K562 (cell line): Measurements from ENCODE around the gene THOC5. TPM values are rescaled to one million over a fixed set of nuclear protein-coding genes. Genes with fewer than 3 reads are reported as not detected.

Experiments used
- ATAC-seq: fragments of 200-7000 bp; cut with Tn5 transposase; 3 replicates; pipeline ENCODE4 v1.9.1; 2020; ENCODE audit warnings: moderate library complexity
- BruUV-seq: library from RNA; stranded (reverse); fragments of 400-500 nt; replicated peaks from 2 replicates; lab custom pipeline; 2021; lab: Mats Ljungman, UMichigan
- CTCF ChIA-PET: fragments of 300-600 bp; formaldehyde crosslinking; extraction: SDS; loops from one replicate; lab custom pipeline; 2021; ENCODE audit warnings: low intra/inter-chr PET ratio; lab: Yijun Ruan, JAX
- POLR2A ChIA-PET: fragments of 300-600, 350-650 bp; sonication (Branson Sonifier 250); formaldehyde crosslinking; extraction: SDS; loops from one replicate; lab custom pipeline; 2021; ENCODE audit warnings: antibody characterized with exemption, inconsistent platforms; lab: Yijun Ruan, JAX
- DNase-seq, 4 experiments: peaks; one replicate each; pipeline versions ENCODE4 v3.0.0 to v3.0.0-alpha.2; 2011 to 2018; ENCODE audit warnings: low spot score in 3 of 4, mixed read lengths in 3 of 4; ENCODE audit errors: extremely low read depth in 1 of 4
- FAIRE-seq: peaks from 2 replicates; lab custom pipeline; 2011; peaks lifted over from hg19 to GRCh38; lab: Jason Lieb, UNC
- H2AFZ ChIP-seq: 2 replicates; pipeline ENCODE4 v1.6.0; 2011; ENCODE audit warnings: low read depth, low read length, control low read depth, inconsistent platforms
- H3K27ac ChIP-seq: fragments of 200-600 bp; 3 replicates; pipeline ENCODE4 v1.8.0; 2011; ENCODE audit warnings: low read depth, mild to moderate bottlenecking, control low read depth, inconsistent platforms, low read length, moderate library complexity, mixed read lengths; ENCODE audit errors: extremely low read depth
- H3K27me3 ChIP-seq, 2 experiments: fragments of 300-600 bp in 1 of 2; 2 replicates in 1 of 2; 3 replicates in 1 of 2; pipeline versions ENCODE4 v1.6.0 to v1.8.0; 2011; ENCODE audit warnings: inconsistent platforms in 2 of 2, low read length in 2 of 2, mild to moderate bottlenecking in 1 of 2, mixed read lengths in 1 of 2, moderate library complexity in 1 of 2; ENCODE audit not compliant: control insufficient read depth in 2 of 2, insufficient read depth in 2 of 2
- H3K36me3 ChIP-seq: fragments of 300-600 bp; 3 replicates; pipeline ENCODE4 v1.8.0; 2011; ENCODE audit warnings: mild to moderate bottlenecking, low read length, inconsistent platforms; ENCODE audit not compliant: control insufficient read depth, insufficient read depth
- H3K4me1 ChIP-seq, 2 experiments: fragments of 200-600 bp in 1 of 2; replicated peaks in 1 of 2; 2 replicates in 1 of 2; 3 replicates in 1 of 2; pipeline versions ENCODE4 v1.5.1 to v1.8.0; 2011; ENCODE audit warnings: inconsistent platforms in 2 of 2, low read length in 2 of 2, mild to moderate bottlenecking in 1 of 2, mixed read lengths in 1 of 2, moderate library complexity in 1 of 2; ENCODE audit not compliant: control insufficient read depth in 2 of 2, insufficient read depth in 2 of 2
- H3K4me2 ChIP-seq: 2 replicates; pipeline ENCODE4 v1.6.1; 2011; ENCODE audit warnings: low read length, control low read depth, inconsistent platforms, mixed read lengths; ENCODE audit not compliant: insufficient read depth
- H3K4me3 ChIP-seq: fragments of 200-600 bp; sonication (generic), shearing (Covaris generic); 2 replicates; pipeline ENCODE4 v1.5.1; 2016; ENCODE audit warnings: control low read depth, inconsistent platforms
- H3K79me2 ChIP-seq: fragments of 200-600 bp; 3 replicates; pipeline ENCODE4 v1.8.0; 2011; ENCODE audit warnings: low read length, inconsistent platforms; ENCODE audit not compliant: control insufficient read depth, insufficient read depth
- H3K9ac ChIP-seq, 2 experiments: 2 replicates each; pipeline versions ENCODE4 v1.6.0 to v1.6.1; 2011; ENCODE audit warnings: low read depth in 2 of 2, low read length in 2 of 2, control low read depth in 1 of 2, inconsistent platforms in 1 of 2, mild to moderate bottlenecking in 1 of 2, mixed read lengths in 1 of 2; ENCODE audit not compliant: insufficient read depth in 1 of 2
- H3K9me1 ChIP-seq: one replicate; pipeline ENCODE4 v1.6.0; 2011; ENCODE audit warnings: inconsistent platforms, mild to moderate bottlenecking, low read length, moderate library complexity; ENCODE audit not compliant: control insufficient read depth, insufficient read depth
- H3K9me3 ChIP-seq: replicated peaks from 2 replicates; pipeline ENCODE4 v1.5.1; 2011; ENCODE audit warnings: low read depth, low read length, inconsistent platforms; ENCODE audit not compliant: control insufficient read depth, insufficient read depth
- H4K20me1 ChIP-seq: replicated peaks from 2 replicates; pipeline ENCODE4 v1.6.1; 2011; ENCODE audit warnings: low read length, inconsistent platforms, mixed read lengths; ENCODE audit not compliant: control insufficient read depth, insufficient read depth
- BRD4 ChIP-seq: fragments of 200-600 bp; sonication (generic); IDR thresholded peaks from 2 replicates; pipeline ENCODE4 v1.6.1; 2017; ENCODE audit warnings: inconsistent platforms
- JUNB ChIP-seq: fragments of 450-650 bp; formaldehyde crosslinking; conservative IDR thresholded peaks from 2 replicates; pipeline ENCODE4 v1.4.0; 2020; ENCODE audit warnings: mild to moderate bottlenecking
- PCBP1 ChIP-seq: fragments of 200-400 bp; formaldehyde crosslinking; IDR thresholded peaks from 2 replicates; pipeline ENCODE4 v1.6.1; 2018; ENCODE audit warnings: mild to moderate bottlenecking, low read depth, low read length; ENCODE audit not compliant: poor library complexity, severe bottlenecking
- RBM25 ChIP-seq: fragments of 200-400 bp; formaldehyde crosslinking; IDR thresholded peaks from 2 replicates; pipeline ENCODE4 v1.6.1; 2018; ENCODE audit warnings: low read length, low read depth, moderate library complexity; ENCODE audit not compliant: severe bottlenecking
- ZNF217 ChIP-seq: sonication (generic); formaldehyde crosslinking; IDR thresholded peaks from 2 replicates; pipeline ENCODE4 v1.8.0; 2022; ENCODE audit warnings: mild to moderate bottlenecking, missing genetic modification reagents
- ZNF311 ChIP-seq: fragments of 250-450 bp; sonication (Bioruptor Pico); IDR thresholded peaks from 2 replicates; pipeline ENCODE4 v1.4.0; 2020; ENCODE audit warnings: mild to moderate bottlenecking, moderate library complexity
- WGBS: fragments of 100-300 bp; shearing (Covaris generic); methylation state at CpG from one replicate; pipeline ENCODE4 v1.1.6; 2016; ENCODE audit warnings: low coverage, mixed read lengths; ENCODE audit not compliant: insufficient coverage; ENCODE audit errors: missing lambda C conversion rate; 5-methylcytosine and 5-hydroxymethylcytosine counted together
- in situ Hi-C: fragments of 300-500 bp; cut with MboI; formaldehyde crosslinking; loops from 4 replicates; pipeline ENCODE4 v1.15.0; 2018; ENCODE audit warnings: inconsistent platforms, mixed read lengths
- intact Hi-C: fragments of 100-400 bp; cut with micrococcal nuclease; formaldehyde crosslinking; loops from 2 replicates; pipeline ENCODE4 v1.14.2; 2022
- polyA plus RNA-seq, 8 experiments: library from polyadenylated mRNA; depleted of rRNA in 4 of 8; stranded (reverse) in 5 of 8; unstranded in 3 of 8; fragments of >200 nt; fragmentation: Nextera tagmentation in 2 of 8; fragmentation: Illumina TruSeq in 1 of 8; extraction: Ambion mirVana in 2 of 8; extraction: Trizol in 1 of 8; gene quantifications; 2 replicates each; pipeline versions ENCODE4 v1.2.1 to v1.2.3, GENCODE V29; 2011 to 2014; ENCODE audit warnings: inconsistent platforms in 1 of 8, missing spikeins in 1 of 8
- total RNA-seq, 7 experiments: library from RNA; depleted of rRNA in 6 of 7; stranded (reverse); fragments of >200 nt in 6 of 7; fragmentation: Illumina TruSeq in 2 of 7; extraction: Trizol in 2 of 7; gene quantifications; 2 replicates each; pipeline versions ENCODE4 v1.2.1 to v1.2.3, GENCODE V29; 2011 to 2021; ENCODE audit warnings: low replicate concordance in 1 of 7

The THOC5 gene
- total and polyA plus RNA-seq, 9 of the 15 experiments (the other 6 are each of a cell fraction or from before 2014, with no cell fraction given) = 45.3 to 96.5 (median 51.4) TPM

GRCh38 chr22:29580200-29580810 is 26.7 kb upstream of the THOC5 start (continued):
- no peak for TF ChIP-seq PCBP1

GRCh38 chr22:29578462-29579200 is 25.1 kb upstream of the THOC5 start:
- in situ Hi-C loops (no loop called here), intact Hi-C loops (no loop called here)
- ChIA-PET CTCF (no interaction called here), POLR2A (interaction anchor here (0.8 kb wide), 1 partner anchor 14 kb away, joined by 3 read pairs; no protein-coding TSS in a partner anchor)
- H3K9ac ChIP-seq = no peak overlapping the region
- H3K4me1 ChIP-seq = peaks cover 6 to 15% of the 10 kb centered on the region in 2 experiments; a peak in 3 of 5 replicates
- no peak overlapping the region for H3K4me2 ChIP-seq
- peaks cover 14% of the 10 kb centered on the region for H3K79me2 ChIP-seq
- H3K4me3 ChIP-seq = no peak overlapping the region
- H2AFZ ChIP-seq = no peak overlapping the region
- FAIRE-seq = no peak
- no peaks in the 10 kb centered on the region for H4K20me1 ChIP-seq
- no peaks in the 10 kb centered on the region for H3K9me3 ChIP-seq
- no peak for DNase-seq
- no TSS peak for BruUV-seq
- no peak for ATAC-seq
- TF ChIP-seq RBM25 = peak; percentile 9
- TF ChIP-seq ZNF311 (CRISPR knock-in tag) = no peak
- TF ChIP-seq ZNF217 = no peak
- no peak for TF ChIP-seq BRD4
- TF ChIP-seq JUNB (CRISPR knock-in tag) = no peak
- H3K27me3 ChIP-seq = no peaks in the 10 kb centered on the region
- H3K27ac ChIP-seq = no peak overlapping the region
- H3K9me1 ChIP-seq = no peaks in the 10 kb centered on the region
- 88% methylated on average over 6 of the region's 10 CpGs for WGBS
- H3K36me3 ChIP-seq = peaks cover 7% of the 10 kb centered on the region; the same call in 1 of the 3 replicates
